Measurements from ENCODE around the gene BABAM2.

BABAM2 gene

GRCh38 chr2:28128281-28128950 is 237.9 kb downstream of the BABAM2 start:
- DNase-seq (ENCODE audit: low read depth in 2 of 2): no peak

DNA sequence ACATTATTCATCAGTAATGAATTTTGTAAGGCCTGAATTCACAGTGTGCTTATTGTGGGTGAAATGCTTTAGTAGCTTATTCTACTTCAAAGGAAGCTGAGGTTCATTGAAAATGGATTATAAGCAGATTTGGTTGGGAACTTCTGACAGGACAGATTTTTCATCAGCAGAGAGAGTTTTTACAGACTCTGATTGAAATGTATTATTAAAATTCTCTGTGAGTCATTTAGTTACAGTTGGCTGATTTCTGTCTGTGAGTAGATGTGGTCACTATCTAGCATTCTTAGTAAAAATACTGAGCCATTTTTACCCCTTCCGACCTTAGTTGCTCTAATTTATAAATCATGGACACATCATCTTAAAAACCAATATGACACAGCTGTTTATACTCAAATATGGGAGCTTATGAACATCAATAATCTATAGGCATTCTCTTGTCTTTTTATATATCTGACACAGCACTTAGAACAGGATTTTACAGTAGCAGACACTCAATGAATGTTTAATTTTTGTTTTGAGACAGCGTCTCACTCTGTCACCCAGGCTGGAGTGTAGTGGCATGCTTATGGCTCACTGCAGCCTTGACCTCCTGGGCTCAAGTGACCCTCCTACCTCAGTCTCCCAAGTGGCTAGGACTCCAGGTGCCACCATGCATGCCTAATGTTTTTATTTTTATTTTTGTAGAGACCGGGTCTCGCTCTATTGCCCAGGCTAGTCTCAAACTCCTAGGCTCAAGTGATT is 239.6 kb downstream of the BABAM2 start:
- no peak for DNase-seq (ENCODE audit: low read depth in 2 of 2)

DNA sequence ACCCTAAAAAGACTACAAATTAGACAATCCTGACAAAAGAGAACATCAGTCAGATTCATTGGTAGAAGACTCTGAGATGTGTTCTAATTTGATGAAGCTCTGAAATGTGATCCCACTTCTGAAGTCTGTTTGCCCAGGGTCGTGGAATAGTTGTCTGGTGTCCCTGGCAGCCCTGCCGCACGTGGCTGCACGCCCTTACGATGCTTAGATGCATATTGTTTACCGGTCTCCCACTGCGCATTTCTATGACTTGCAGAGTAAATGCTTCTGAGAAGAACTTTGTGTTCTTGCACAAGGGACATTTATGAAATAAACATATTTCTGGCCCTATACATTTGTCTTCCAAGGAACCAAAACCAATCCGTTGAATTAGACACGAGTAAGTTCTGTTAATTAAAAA is 243.2 kb downstream of the BABAM2 start:
- no peak for DNase-seq (ENCODE audit: low read depth in 2 of 2)

GRCh38 chr2:28134262-28134812 is 243.8 kb downstream of the BABAM2 start:
- DNase-seq (ENCODE audit: low read depth in 2 of 2): no peak

- no peak for DNase-seq (ENCODE audit: low read depth in 2 of 2)
These were observed 244.3 kb downstream of the BABAM2 start for GRCh38 chr2:28134857-28135256.

GRCh38 chr2:28135324-28135723 is 244.8 kb downstream of the BABAM2 start:
- DNase-seq (ENCODE audit: low read depth in 2 of 2): no peak

GRCh38 chr2:28135799-28136198 is 245.3 kb downstream of the BABAM2 start:
- no peak for DNase-seq (ENCODE audit: low read depth in 2 of 2)

- no peak for DNase-seq (ENCODE audit: low read depth in 2 of 2)
These were observed 246.0 kb downstream of the BABAM2 start for GRCh38 chr2:28136556-28136955.

- DNase-seq (ENCODE audit: low read depth in 2 of 2): no peak
These were observed 246.7 kb downstream of the BABAM2 start for GRCh38 chr2:28137221-28137620.

GRCh38 chr2:28142386-28142785 is 251.9 kb downstream of the BABAM2 start:
- DNase-seq (ENCODE audit: low read depth in 2 of 2): no peak

DNA sequence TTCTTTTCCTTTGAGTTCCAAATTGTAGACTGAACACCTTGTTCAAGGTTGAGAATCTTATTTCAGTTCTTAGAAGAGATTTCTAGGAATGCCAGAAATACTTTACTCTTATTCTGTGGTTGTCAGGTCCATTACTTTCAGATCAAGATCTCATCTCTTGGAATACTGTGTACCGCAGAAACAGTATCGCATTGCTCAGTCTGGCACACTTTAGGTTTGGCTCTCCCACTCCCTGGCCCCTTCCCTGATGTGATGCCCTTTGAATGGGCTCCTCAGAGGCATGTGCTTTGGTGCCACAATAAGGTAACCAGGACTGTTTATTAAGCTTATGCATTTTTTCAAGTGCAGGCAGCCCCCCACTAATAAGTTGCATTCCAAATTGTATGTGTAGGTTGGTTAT is 257.5 kb downstream of the BABAM2 start:
- DNase-seq (ENCODE audit: low read depth in 2 of 2): no peak

DNA sequence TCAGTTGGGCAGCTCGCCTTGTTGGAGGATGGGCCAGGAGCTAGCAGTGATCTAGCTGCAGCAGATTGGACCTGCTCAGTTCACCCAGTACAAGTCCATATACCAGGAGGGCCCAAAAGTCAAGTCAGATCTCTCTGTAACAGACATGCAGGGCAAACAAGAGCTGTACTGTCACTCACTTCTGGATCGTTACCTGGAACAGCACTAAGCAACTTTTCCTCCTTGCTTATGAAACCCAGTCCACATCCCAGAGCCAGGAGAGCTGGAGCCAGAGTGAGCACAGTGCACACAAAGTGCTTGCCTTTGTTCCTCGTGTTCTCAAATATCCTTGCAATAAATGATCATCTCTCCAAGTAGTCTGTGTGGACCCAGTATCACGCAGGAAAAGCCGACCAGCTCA is 258.0 kb downstream of the BABAM2 start:
- DNase-seq (ENCODE audit: low read depth in 2 of 2): no peak

DNA sequence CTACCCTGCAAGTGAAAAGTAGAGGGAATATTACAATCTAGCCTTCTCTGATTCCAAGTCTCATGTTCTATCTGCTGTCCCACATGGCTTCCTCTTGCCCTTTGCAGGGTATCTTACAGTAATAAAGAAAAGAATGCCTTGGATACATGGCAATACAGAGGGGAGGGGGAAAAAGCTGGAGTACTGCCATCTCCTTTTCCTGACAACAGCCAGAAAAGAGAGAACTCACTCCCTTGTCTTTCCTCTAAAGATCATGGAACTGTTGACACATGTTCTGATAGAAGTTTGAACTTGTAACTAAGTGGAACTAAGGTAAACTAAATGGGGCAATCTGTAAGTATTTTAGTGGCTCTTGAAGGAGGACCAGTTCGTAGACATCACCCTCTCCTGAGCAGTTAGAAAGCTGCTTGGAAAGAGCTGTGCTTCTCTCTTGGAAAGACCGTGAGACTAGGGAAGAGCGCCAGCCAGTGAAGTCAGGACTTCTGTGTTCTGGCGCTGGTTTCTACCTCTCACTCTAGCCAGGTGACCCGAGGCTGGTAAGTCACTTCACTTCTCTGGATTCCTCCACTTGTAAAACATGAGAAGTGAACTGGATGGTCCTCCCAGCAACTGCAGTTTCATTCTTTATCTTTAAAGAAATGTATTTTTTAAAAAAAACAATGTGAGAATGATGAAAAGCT is 259.8 kb downstream of the BABAM2 start:
- no peak for DNase-seq (ENCODE audit: low read depth in 2 of 2)

DNA sequence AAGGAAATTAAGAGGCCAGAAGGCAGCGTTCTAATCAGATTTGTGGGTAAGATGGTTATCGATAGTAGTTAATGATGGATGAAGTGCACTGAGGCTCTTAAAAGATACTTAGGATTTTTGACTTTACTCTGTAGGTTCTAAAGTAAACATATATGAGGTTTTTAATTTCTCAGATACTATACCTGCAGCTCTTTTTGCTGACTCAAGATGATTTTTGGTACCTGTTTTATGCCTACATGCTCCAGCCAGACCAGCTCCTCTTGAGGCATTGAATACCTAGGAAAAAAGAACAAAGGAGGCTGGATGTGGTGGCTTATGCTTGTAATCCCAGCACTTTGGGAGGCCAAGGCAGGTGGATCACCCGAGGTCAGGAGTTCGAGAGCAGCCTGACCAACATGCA is 260.5 kb downstream of the BABAM2 start:
- DNase-seq (ENCODE audit: low read depth in 2 of 2): no peak

DNA sequence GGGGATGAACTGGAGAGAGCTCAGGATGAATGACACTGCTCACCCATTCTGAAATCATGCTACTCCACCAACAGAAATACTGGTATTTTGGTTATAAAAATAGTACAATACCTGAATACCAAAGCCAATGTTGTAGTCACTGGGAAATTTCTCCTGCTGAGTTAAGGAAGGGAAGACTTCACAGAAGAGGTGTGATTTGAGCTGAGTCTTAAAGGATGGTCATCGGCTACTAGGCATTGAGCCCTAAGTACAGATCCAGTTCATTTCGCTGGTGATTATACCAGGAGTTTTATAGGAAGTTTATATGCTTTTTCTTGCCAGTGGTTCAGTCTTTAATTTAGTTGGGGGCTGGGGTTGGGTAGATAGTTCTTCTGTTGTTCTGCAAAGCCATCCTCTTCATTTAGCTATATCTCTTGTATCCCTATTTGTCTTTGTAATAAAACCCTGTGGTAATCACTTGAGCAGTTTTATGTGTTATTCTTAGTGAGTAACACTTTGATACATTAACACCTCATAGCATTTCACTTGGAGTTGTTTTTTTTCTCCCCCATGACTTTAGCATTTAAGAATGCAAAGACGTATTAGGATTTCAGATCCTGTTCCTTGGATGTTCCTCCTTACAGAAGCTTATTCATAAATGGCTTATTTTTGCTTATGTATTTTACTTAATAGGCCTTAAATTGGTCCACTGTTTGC is 262.2 kb downstream of the BABAM2 start:
- DNase-seq (ENCODE audit: low read depth in 2 of 2): no peak

GRCh38 chr2:28153851-28154250 is 263.3 kb downstream of the BABAM2 start:
- no peak for DNase-seq (ENCODE audit: low read depth in 2 of 2)

GRCh38 chr2:28155086-28155485 is 264.6 kb downstream of the BABAM2 start:
- DNase-seq (ENCODE audit: low read depth in 2 of 2): no peak

GRCh38 chr2:28155627-28156026 is 265.1 kb downstream of the BABAM2 start:
- no peak for DNase-seq (ENCODE audit: low read depth in 2 of 2)

DNA sequence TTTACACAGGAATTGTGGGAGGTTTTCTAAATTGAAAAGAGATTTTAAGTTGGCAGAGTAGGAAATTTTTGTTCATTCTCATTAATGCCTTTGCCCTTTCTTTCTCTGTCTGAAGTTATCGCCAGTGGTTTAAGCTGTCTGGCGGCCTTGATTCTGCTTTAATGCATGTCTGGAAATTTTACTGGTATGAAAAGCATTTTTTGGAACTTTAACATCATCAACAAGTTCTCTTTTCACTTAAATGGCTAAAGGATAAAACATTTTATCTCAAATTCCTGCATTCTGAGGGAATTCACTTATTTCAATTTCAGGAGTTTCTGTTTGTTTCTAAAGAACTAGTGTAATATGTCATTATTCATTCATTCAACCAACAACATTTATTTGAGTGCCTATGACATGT is 268.3 kb downstream of the BABAM2 start:
- no peak for DNase-seq (ENCODE audit: low read depth in 2 of 2)

GRCh38 chr2:28160986-28161425 is 270.5 kb downstream of the BABAM2 start:
- no peak for DNase-seq (ENCODE audit: low read depth in 2 of 2)

DNA sequence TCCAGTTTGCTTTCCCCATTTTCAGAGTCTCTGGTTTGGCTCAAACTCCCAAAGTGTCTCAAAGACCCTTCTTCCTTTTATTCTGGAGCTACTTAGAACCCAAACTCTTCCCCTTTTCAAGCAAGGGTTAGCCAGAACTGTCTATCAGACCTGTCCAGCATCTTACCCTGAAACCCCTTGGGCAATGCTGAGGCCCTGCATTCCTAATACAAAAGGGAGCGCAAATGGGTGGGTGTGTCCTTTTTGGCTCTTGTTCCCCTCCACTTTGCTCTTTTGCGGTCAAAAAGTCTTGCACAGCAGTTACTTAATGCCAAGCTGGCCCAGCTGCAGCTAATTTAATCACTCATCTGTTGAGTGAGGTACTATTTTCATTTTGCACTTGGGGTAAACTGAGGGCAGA is 270.9 kb downstream of the BABAM2 start:
- no peak for DNase-seq (ENCODE audit: low read depth in 2 of 2)

DNA sequence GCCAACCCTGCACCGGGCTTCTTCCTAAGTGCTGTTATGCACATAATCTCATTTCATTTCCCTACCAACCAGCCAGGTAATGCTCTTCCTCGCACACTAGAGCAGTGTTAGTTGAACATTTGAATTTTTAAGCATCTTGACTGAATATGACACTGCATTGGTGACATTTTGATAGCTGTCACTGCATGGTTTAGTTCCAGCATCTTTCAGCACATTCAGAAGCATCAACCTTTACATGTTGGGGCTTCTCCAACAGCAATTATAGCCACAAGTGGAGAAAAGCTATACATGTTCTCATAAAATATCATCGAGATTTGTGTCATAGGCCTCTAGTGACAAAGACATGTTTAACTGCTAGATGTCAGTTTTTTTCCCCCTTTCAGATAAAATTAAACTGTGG is 272.0 kb downstream of the BABAM2 start:
- no peak for DNase-seq (ENCODE audit: low read depth in 2 of 2)
